ENCODE measurements around the gene RAD51B.

RAD51B gene

GRCh38 chr14:68122651-68123050, 303.1 kb downstream of the RAD51B start:
- DNase-seq = no peak

GRCh38 chr14:68124050-68124449, 304.5 kb downstream of the RAD51B start:
- no peak for DNase-seq

GRCh38 chr14:68124979-68125731, 305.6 kb downstream of the RAD51B start:
- peak; percentile 24 to 49 (median 25) for DNase-seq

- no peak for DNase-seq
Measured at GRCh38 chr14:68127166-68127565, 307.6 kb downstream of the RAD51B start.

- DNase-seq = no peak
Measured at GRCh38 chr14:68131907-68132306, 312.3 kb downstream of the RAD51B start.

- no peak for DNase-seq
Measured at GRCh38 chr14:68132563-68133121, 313.1 kb downstream of the RAD51B start.

GRCh38 chr14:68133856-68134255, 314.3 kb downstream of the RAD51B start:
- no peak for DNase-seq

GRCh38 chr14:68135028-68135427, 315.4 kb downstream of the RAD51B start:
- DNase-seq = no peak

GRCh38 chr14:68135566-68135965, 316.0 kb downstream of the RAD51B start:
- DNase-seq = no peak

- DNase-seq = peak; percentile 79 to 90 (median 80)
Measured at GRCh38 chr14:68137704-68138619, 318.4 kb downstream of the RAD51B start.

GRCh38 chr14:68139431-68140075, 320.0 kb downstream of the RAD51B start:
- DNase-seq = no peak

- peak in 1 of 3 donors; percentile 17 for DNase-seq
Measured at GRCh38 chr14:68140076-68140741, 320.6 kb downstream of the RAD51B start.

- DNase-seq = no peak
Measured at GRCh38 chr14:68140806-68141205, 321.2 kb downstream of the RAD51B start.

- DNase-seq = no peak
Measured at GRCh38 chr14:68141281-68142088, 321.9 kb downstream of the RAD51B start.

GRCh38 chr14:68143341-68143841, 323.8 kb downstream of the RAD51B start:
- no peak for DNase-seq

GRCh38 chr14:68144051-68144681, 324.6 kb downstream of the RAD51B start:
- no peak for DNase-seq

- DNase-seq = no peak
Measured at GRCh38 chr14:68145036-68145435, 325.5 kb downstream of the RAD51B start.

- DNase-seq = no peak
Measured at GRCh38 chr14:68145539-68145938, 326.0 kb downstream of the RAD51B start.

- DNase-seq = no peak
Measured at GRCh38 chr14:68146818-68147217, 327.2 kb downstream of the RAD51B start.

GRCh38 chr14:68147303-68147702, 327.7 kb downstream of the RAD51B start:
- DNase-seq = no peak

- no peak for DNase-seq
Measured at GRCh38 chr14:68148276-68148675, 328.7 kb downstream of the RAD51B start.

Data from suppressor macrophage treated with lipopolysaccharide for 1 hour (primary cell).